Endodermal cell (in vitro differentiated cells): Measurements from ENCODE around the gene PRR22. TPM values are rescaled to one million over a fixed set of nuclear protein-coding genes. Genes with fewer than 3 reads are reported as not detected.

Experiments
- DNase-seq: peaks from one replicate; pipeline ENCODE4 v3.0.0-alpha.2; 2017
- H3K27ac ChIP-seq: 2 replicates; pipeline ENCODE4 v1.5.1; 2013; ENCODE audit warnings: mild to moderate bottlenecking, low read depth, low read length, moderate library complexity
- H3K27me3 ChIP-seq: 2 replicates; pipeline ENCODE4 v1.6.1; 2013; ENCODE audit warnings: mild to moderate bottlenecking, low read length, moderate library complexity; ENCODE audit not compliant: insufficient read depth, control insufficient read depth, poor library complexity, severe bottlenecking
- H3K36me3 ChIP-seq: 2 replicates; pipeline ENCODE4 v1.7.0; 2013; ENCODE audit warnings: mild to moderate bottlenecking, low read length, moderate library complexity; ENCODE audit not compliant: control insufficient read depth, insufficient read depth
- H3K4me1 ChIP-seq: one replicate; pipeline ENCODE4 v1.7.0; 2013; ENCODE audit warnings: low read length; ENCODE audit not compliant: control insufficient read depth, insufficient read depth
- H3K4me3 ChIP-seq: 2 replicates; pipeline ENCODE4 v1.5.1; 2013; ENCODE audit warnings: mild to moderate bottlenecking, low read length, moderate library complexity
- H3K9ac ChIP-seq: 2 replicates; pipeline ENCODE4 v1.6.1; 2013; ENCODE audit warnings: mild to moderate bottlenecking, low read length, moderate library complexity; ENCODE audit not compliant: poor library complexity, severe bottlenecking; ENCODE audit errors: extremely low read depth
- H3K9me3 ChIP-seq: 2 replicates; pipeline ENCODE4 v1.6.1; 2013; ENCODE audit warnings: mild to moderate bottlenecking, low read length, moderate library complexity; ENCODE audit not compliant: control insufficient read depth
- H3K27ac Mint-ChIP-seq: 2 replicates; pipeline ENCODE4 v1.8.0; 2020; ENCODE audit warnings: mixed read lengths
- H3K27me3 Mint-ChIP-seq: 2 replicates; pipeline ENCODE4 v1.8.0; 2021; ENCODE audit warnings: mild to moderate bottlenecking, mixed read lengths; ENCODE audit not compliant: insufficient read depth
- H3K36me3 Mint-ChIP-seq: 2 replicates; pipeline ENCODE4 v1.8.0; 2020; ENCODE audit warnings: low read depth, mixed read lengths
- H3K4me1 Mint-ChIP-seq: 2 replicates; pipeline ENCODE4 v1.8.0; 2020; ENCODE audit warnings: mixed read lengths
- H3K4me3 Mint-ChIP-seq: 2 replicates; pipeline ENCODE4 v1.8.0; 2020; ENCODE audit warnings: mild to moderate bottlenecking, moderate library complexity, mixed read lengths
- H3K9me3 Mint-ChIP-seq: 2 replicates; pipeline ENCODE4 v1.8.0; 2020; ENCODE audit warnings: mild to moderate bottlenecking, mixed read lengths
- CTCF ChIP-seq: fragments of 200-600 bp; sonication (generic); conservative IDR thresholded peaks from 2 replicates; pipeline ENCODE4 v1.5.0; 2021; ENCODE audit warnings: antibody characterized with exemption, mild to moderate bottlenecking
- WGBS, 2 experiments: methylation state at CpG; one replicate each; pipeline versions ENCODE4 v1.1.5 to v1.1.7; 2013; ENCODE audit warnings: missing lambda C conversion rate in 2 of 2, mixed read lengths in 1 of 2; ENCODE audit not compliant: insufficient coverage in 1 of 2, insufficient read length in 1 of 2; 5-methylcytosine and 5-hydroxymethylcytosine counted together
- total RNA-seq, 2 donors: library from RNA; stranded (reverse); fragmentation: NEBNext Ultra II Directional in 1 of 2; extraction: Animal tissue kit (Norgen Biotek cat#: 25700) in 1 of 2; gene quantifications; 2 replicates in 1 of 2; 3 replicates in 1 of 2; pipeline ENCODE4 v1.2.1, GENCODE V29; 2021

Gene PRR22
- total RNA-seq, 2 donors from 2014 or later = 1.9 to 3.6 TPM

GRCh38 chr19:5825178-5825577 lies 40.6 kb upstream of the PRR22 start:
- Mint-ChIP-seq H3K27ac (no peak overlapping the region), H3K27me3 (no peaks in the 10 kb centered on the region)
- no peaks in the 10 kb centered on the region for H3K36me3 ChIP-seq

GRCh38 chr19:5824751-5825150 lies 40.2 kb upstream of the PRR22 start:
- 91 to 93% methylated on average over 5 to 10 of the region's 10 CpGs for WGBS, 2 experiments
- Histone ChIP-seq H3K4me1 (no peaks in the 10 kb centered on the region), H3K36me3 (no peaks in the 10 kb centered on the region), H3K27me3 (no peaks in the 10 kb centered on the region), H3K9ac (no peak overlapping the region), H3K9me3 (no peaks in the 10 kb centered on the region), H3K4me3 (no peak overlapping the region), H3K27ac (no peak overlapping the region)
- Mint-ChIP-seq H3K36me3 (peaks cover 2% of the 10 kb centered on the region), H3K27ac (no peak overlapping the region), H3K27me3 (peaks cover under 1% of the 10 kb centered on the region), H3K4me1 (no peaks in the 10 kb centered on the region), H3K9me3 (peaks cover 2% of the 10 kb centered on the region), H3K4me3 (no peak overlapping the region)
- DNase-seq = no peak
- TF ChIP-seq CTCF = no peak

More at GRCh38 chr19:5825178-5825577, 40.6 kb upstream of the PRR22 start:
- 95 to 96% methylated on average over 16 to 21 of the region's 21 CpGs for WGBS, 2 experiments
- H3K27me3 ChIP-seq = no peaks in the 10 kb centered on the region
- H3K4me1 ChIP-seq = no peaks in the 10 kb centered on the region
- DNase-seq = no peak
- no peak overlapping the region for H3K27ac ChIP-seq
- peaks cover 2% of the 10 kb centered on the region for H3K36me3 Mint-ChIP-seq
- H3K9ac ChIP-seq = no peak overlapping the region
- no peaks in the 10 kb centered on the region for H3K9me3 ChIP-seq
- H3K4me3 ChIP-seq = no peak overlapping the region
- no peaks in the 10 kb centered on the region for H3K4me1 Mint-ChIP-seq
- H3K9me3 Mint-ChIP-seq = peaks cover 2% of the 10 kb centered on the region
- TF ChIP-seq CTCF = no peak
- no peak overlapping the region for H3K4me3 Mint-ChIP-seq

GRCh38 chr19:5823579-5824281 lies 39.2 kb upstream of the PRR22 start:
- no peaks in the 10 kb centered on the region for H3K4me1 Mint-ChIP-seq
- H3K36me3 ChIP-seq = no peaks in the 10 kb centered on the region
- peaks cover 2% of the 10 kb centered on the region for H3K9me3 Mint-ChIP-seq
- no peak overlapping the region for H3K4me3 ChIP-seq
- no peak overlapping the region for H3K9ac ChIP-seq
- H3K36me3 Mint-ChIP-seq = peaks cover 2% of the 10 kb centered on the region
- no peak overlapping the region for H3K27ac ChIP-seq
- 87% methylated on average over 25 to 30 of the region's 30 CpGs for WGBS, 2 experiments
- peaks cover 2% of the 10 kb centered on the region for H3K27me3 Mint-ChIP-seq
- TF ChIP-seq CTCF = peak; percentile 54
- H3K4me3 Mint-ChIP-seq = no peak overlapping the region
- DNase-seq = peak; percentile 87
- no peaks in the 10 kb centered on the region for H3K4me1 ChIP-seq
- H3K27me3 ChIP-seq = no peaks in the 10 kb centered on the region
- no peaks in the 10 kb centered on the region for H3K9me3 ChIP-seq
- H3K27ac Mint-ChIP-seq = no peak overlapping the region
